ENCODE results near the gene TRIM72.

DNA sequence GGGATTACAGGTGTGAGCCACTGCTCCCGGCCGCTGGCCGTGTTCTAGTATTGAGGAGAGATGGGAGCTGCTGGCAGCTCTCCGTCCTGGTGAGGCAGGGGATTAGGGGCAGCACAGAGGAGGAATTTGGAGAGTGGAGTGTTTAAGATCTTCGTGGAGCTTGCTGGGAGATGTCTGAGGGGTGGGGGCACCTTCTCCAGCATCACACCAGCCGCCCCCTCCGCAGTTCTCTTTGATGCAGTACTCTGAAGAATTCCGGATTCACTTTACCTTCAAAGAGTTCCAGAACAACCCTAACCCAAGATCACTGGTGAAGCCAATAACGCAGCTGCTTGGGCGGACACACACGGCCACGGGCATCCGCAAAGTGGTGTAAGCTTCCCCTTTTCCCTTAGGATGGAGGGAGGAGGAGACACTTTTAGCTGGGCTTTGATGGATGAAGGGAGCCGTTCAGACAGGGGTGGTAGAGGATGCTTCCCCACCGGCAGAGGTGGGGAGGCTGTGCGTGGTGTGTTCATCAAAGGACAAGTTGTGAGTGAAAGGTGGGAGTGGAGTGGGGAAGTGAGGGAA lies 57.8 kb downstream of the TRIM72 start:
- TF ChIP-seq CTCF (IDR thresholded peaks at IDR 0.05): no peak
- TF ChIP-seq POLR2A (IDR thresholded peaks at IDR 0.05; ENCODE audit: low read depth): no peak
